SK-N-SH (cell line): Measurements from ENCODE around the gene CIITA. TPM values are rescaled to one million over a fixed set of nuclear protein-coding genes. Genes with fewer than 3 reads are reported as not detected.

Experiments
- CTCF ChIA-PET: fragments of 300-600, 350-600 bp; formaldehyde crosslinking; extraction: SDS; loops from one replicate; lab custom pipeline; 2021; lab: Yijun Ruan, JAX
- POLR2A ChIA-PET: fragments of 350-600 bp; sonication (Branson Sonifier 250); formaldehyde crosslinking; extraction: SDS; loops from one replicate; lab custom pipeline; 2020; ENCODE audit warnings: antibody characterized with exemption, inconsistent platforms; lab: Yijun Ruan, JAX
- DNase-seq: peaks from one replicate; pipeline ENCODE4 v3.0.0; 2012
- H2AFZ ChIP-seq: fragments of 200-600 bp; sonication (generic); 2 replicates; pipeline ENCODE4 v1.8.1; 2016; ENCODE audit warnings: antibody characterized with exemption, mild to moderate bottlenecking, low read depth
- H3F3A ChIP-seq: fragments of 200-600 bp; sonication (generic); replicated peaks from 2 replicates; pipeline ENCODE3; 2016; ENCODE audit warnings: antibody characterized with exemption, mild to moderate bottlenecking; ENCODE audit not compliant: insufficient read depth
- H3K27ac ChIP-seq, 2 experiments: fragments of 200-500 bp in 1 of 2; fragments of 200-600 bp in 1 of 2; sonication (Bioruptor generic) in 1 of 2; sonication (generic), shearing (Covaris generic) in 1 of 2; 2 replicates each; pipeline versions ENCODE4 v1.5.1 to v1.6.1; 2014 to 2016; ENCODE audit warnings: low read depth in 2 of 2, inconsistent platforms in 1 of 2, low read length in 1 of 2, mild to moderate bottlenecking in 1 of 2, mixed read lengths in 1 of 2
- H3K27me3 ChIP-seq: fragments of 200-600 bp; sonication (generic), shearing (Covaris generic); 2 replicates; pipeline ENCODE4 v1.6.1; 2016; ENCODE audit warnings: mixed run types; ENCODE audit not compliant: insufficient read depth
- H3K36me3 ChIP-seq, 2 experiments: fragments of 200-500 bp in 1 of 2; fragments of 200-600 bp in 1 of 2; sonication (Bioruptor generic) in 1 of 2; sonication (generic) in 1 of 2; replicated peaks in 1 of 2; 2 replicates each; pipeline versions ENCODE3 to v1.5.1; 2014 to 2016; ENCODE audit warnings: low read length in 1 of 2, mild to moderate bottlenecking in 1 of 2; ENCODE audit not compliant: insufficient read depth in 2 of 2, control insufficient read depth in 1 of 2
- H3K4me1 ChIP-seq, 2 experiments: fragments of 200-500 bp in 1 of 2; fragments of 200-600 bp in 1 of 2; sonication (Bioruptor generic) in 1 of 2; sonication (generic), shearing (Covaris generic) in 1 of 2; 2 replicates each; pipeline versions ENCODE4 v1.5.1 to v1.6.1; 2014 to 2016; ENCODE audit warnings: low read depth in 1 of 2, low read length in 1 of 2, mixed run types in 1 of 2; ENCODE audit not compliant: insufficient read depth in 2 of 2, control insufficient read depth in 1 of 2
- H3K4me2 ChIP-seq: fragments of 200-600 bp; sonication (generic), shearing (Covaris generic); 2 replicates; pipeline ENCODE4 v1.6.1; 2017; ENCODE audit warnings: mixed run types
- H3K4me3 ChIP-seq, 2 experiments: fragments of 200-500 bp in 1 of 2; fragments of 200-600 bp in 1 of 2; sonication (Bioruptor generic) in 1 of 2; sonication (generic), shearing (Covaris generic) in 1 of 2; 2 replicates each; pipeline versions ENCODE4 v1.5.1 to v1.8.1; 2014 to 2016; ENCODE audit warnings: low read depth in 2 of 2, inconsistent platforms in 1 of 2, low read length in 1 of 2, mild to moderate bottlenecking in 1 of 2, mixed read lengths in 1 of 2, moderate library complexity in 1 of 2
- H3K79me2 ChIP-seq: fragments of 200-600 bp; sonication (generic); 2 replicates; pipeline ENCODE4 v1.8.1; 2017; ENCODE audit warnings: mild to moderate bottlenecking; ENCODE audit not compliant: insufficient read depth
- H3K9ac ChIP-seq: fragments of 200-600 bp; sonication (generic); 2 replicates; pipeline ENCODE4 v1.6.1; 2017; ENCODE audit warnings: mixed run types
- H3K9me2 ChIP-seq: fragments of 200-600 bp; sonication (generic); 2 replicates; pipeline ENCODE4 v1.6.1; 2017; ENCODE audit warnings: mixed run types
- H3K9me3 ChIP-seq: fragments of 200-600 bp; sonication (generic); 2 replicates; pipeline ENCODE4 v1.6.1; 2017; ENCODE audit warnings: mixed run types, mild to moderate bottlenecking, moderate library complexity
- H4K20me1 ChIP-seq: fragments of 200-600 bp; sonication (generic); 2 replicates; pipeline ENCODE4 v1.6.1; 2017; ENCODE audit warnings: mild to moderate bottlenecking, mixed run types; ENCODE audit not compliant: insufficient read depth
- CHD2 ChIP-seq: fragments of 150-350 bp; IDR thresholded peaks from 2 replicates; pipeline ENCODE4 v1.6.1; 2018; ENCODE audit warnings: low read length; ENCODE audit not compliant: partially characterized antibody
- EZH2phosphoT487 ChIP-seq: fragments of 200-600 bp; sonication (generic); IDR thresholded peaks from 2 replicates; pipeline ENCODE4 v1.6.1; 2017; ENCODE audit warnings: low read depth, mixed run types, mild to moderate bottlenecking, antibody characterized with exemption, moderate library complexity, borderline replicate concordance
- FOXM1 ChIP-seq: IDR thresholded peaks from 2 replicates; pipeline ENCODE4 v1.4.0; 2012; ENCODE audit warnings: low read depth, mild to moderate bottlenecking
- GABPA ChIP-seq: IDR thresholded peaks from 2 replicates; pipeline ENCODE4 v1.4.0; 2012; ENCODE audit warnings: low read depth, mild to moderate bottlenecking
- MEF2A ChIP-seq: IDR thresholded peaks from 2 replicates; pipeline ENCODE4 v1.4.0; 2012; ENCODE audit warnings: low read depth, borderline replicate concordance
- NRF1 ChIP-seq: IDR thresholded peaks from 2 replicates; pipeline ENCODE4 v1.6.1; 2012; ENCODE audit warnings: low read depth, mild to moderate bottlenecking, low read length
- POLR2AphosphoS5 ChIP-seq: IDR thresholded peaks from 2 replicates; pipeline ENCODE4 v1.6.1; 2012; ENCODE audit warnings: low read depth, low read length
- RCOR1 ChIP-seq: fragments of 150-350 bp; IDR thresholded peaks from 2 replicates; pipeline ENCODE4 v1.6.1; 2017; ENCODE audit warnings: antibody characterized with exemption, low read length
- TAF1 ChIP-seq: IDR thresholded peaks from 2 replicates; pipeline ENCODE4 v1.6.1; 2012; ENCODE audit warnings: low read depth, mild to moderate bottlenecking, low read length, moderate library complexity, borderline replicate concordance
- WGBS: methylation state at CpG from one replicate; pipeline ENCODE4 v1.1.6; 2017; ENCODE audit warnings: low lambda C conversion rate; 5-methylcytosine and 5-hydroxymethylcytosine counted together
- polyA plus RNA-seq, 3 experiments: library from polyadenylated mRNA; depleted of rRNA; stranded (reverse); fragments of >200 nt; gene quantifications; 2 replicates each; pipeline ENCODE4 v1.2.3, GENCODE V29; 2012
- TF ChIP-seq, protein P1 (sequence below): fragments of 200-600 bp; sonication (generic); IDR thresholded peaks from 2 replicates; pipeline ENCODE4 v1.6.1; 2017; ENCODE audit warnings: antibody characterized with exemption, mild to moderate bottlenecking, moderate library complexity
- TF ChIP-seq, protein P2 (sequence below): IDR thresholded peaks from 2 replicates; pipeline ENCODE4 v1.4.0; 2012; ENCODE audit warnings: low read depth, borderline replicate concordance

The CIITA gene
- polyA plus RNA-seq, 1 of the 3 experiments (the other 2 are of a cell fraction): 0.23 TPM

DNA sequence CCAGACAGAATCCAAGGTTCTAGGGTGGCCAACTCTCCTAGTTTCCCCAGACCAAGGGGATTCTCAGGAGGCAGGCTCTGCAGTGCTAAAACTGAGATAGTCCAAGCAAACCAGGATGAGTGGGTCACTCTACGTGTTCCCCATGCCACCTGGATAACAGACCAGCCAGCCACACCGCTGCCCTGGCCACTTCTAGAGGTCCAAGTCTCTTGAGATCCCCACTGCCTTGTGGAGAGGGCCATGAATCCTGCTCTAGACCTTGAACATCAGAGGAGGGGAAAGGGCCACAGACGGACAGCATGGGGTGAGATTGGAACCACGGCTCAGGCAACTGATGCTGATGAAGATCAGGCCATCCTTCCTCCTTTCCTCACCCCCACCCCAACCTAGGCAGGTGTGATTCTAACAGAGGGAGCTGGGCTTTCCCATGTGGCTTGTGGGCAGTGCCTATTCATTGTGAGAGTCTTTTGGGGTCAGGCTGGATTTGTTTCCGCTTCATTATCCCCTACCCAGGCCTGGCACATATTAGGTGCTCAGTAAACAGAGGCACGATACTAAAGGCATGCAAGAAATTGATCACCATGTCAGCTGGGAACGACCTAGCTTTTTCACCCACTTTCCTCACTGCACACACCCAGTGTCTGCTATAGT is 41.6 kb upstream of the CIITA start:
- ChIA-PET CTCF (interaction anchor here (1.4 kb wide), 1 partner anchor 83 kb away, joined by 3 read pairs; no protein-coding TSS in a partner anchor), POLR2A (no interaction called here)
- Histone ChIP-seq H2AFZ (no peak overlapping the region), H3K9me3 (no peaks in the 10 kb centered on the region), H3K9me2 (no peaks in the 10 kb centered on the region), H3F3A (no peaks in the 10 kb centered on the region), H3K27ac (no peak overlapping the region), H3K4me1 (no peaks in the 10 kb centered on the region), H3K4me2 (no peak overlapping the region), H4K20me1 (no peaks in the 10 kb centered on the region), H3K9ac (no peak overlapping the region), H3K27me3 (no peaks in the 10 kb centered on the region; the same call in 1 of the 2 replicates), H3K4me3 (no peak overlapping the region), H3K79me2 (no peaks in the 10 kb centered on the region), H3K36me3 (no peaks in the 10 kb centered on the region)
- 49% methylated on average over 7 of the region's 7 CpGs for WGBS
- TF ChIP-seq EZH2phosphoT487: no peak
- TF ChIP-seq POLR2AphosphoS5: no peak
- TF ChIP-seq RCOR1: no peak
- TF ChIP-seq NRF1: no peak
- TF ChIP-seq, protein P1, sequence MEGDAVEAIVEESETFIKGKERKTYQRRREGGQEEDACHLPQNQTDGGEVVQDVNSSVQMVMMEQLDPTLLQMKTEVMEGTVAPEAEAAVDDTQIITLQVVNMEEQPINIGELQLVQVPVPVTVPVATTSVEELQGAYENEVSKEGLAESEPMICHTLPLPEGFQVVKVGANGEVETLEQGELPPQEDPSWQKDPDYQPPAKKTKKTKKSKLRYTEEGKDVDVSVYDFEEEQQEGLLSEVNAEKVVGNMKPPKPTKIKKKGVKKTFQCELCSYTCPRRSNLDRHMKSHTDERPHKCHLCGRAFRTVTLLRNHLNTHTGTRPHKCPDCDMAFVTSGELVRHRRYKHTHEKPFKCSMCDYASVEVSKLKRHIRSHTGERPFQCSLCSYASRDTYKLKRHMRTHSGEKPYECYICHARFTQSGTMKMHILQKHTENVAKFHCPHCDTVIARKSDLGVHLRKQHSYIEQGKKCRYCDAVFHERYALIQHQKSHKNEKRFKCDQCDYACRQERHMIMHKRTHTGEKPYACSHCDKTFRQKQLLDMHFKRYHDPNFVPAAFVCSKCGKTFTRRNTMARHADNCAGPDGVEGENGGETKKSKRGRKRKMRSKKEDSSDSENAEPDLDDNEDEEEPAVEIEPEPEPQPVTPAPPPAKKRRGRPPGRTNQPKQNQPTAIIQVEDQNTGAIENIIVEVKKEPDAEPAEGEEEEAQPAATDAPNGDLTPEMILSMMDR: no peak
- TF ChIP-seq GABPA: no peak
- TF ChIP-seq TAF1: no peak
- TF ChIP-seq FOXM1: no peak
- DNase-seq: no peak

GRCh38 chr16:10836174-10836853 is 40.7 kb upstream of the CIITA start:
- H3K9me2 ChIP-seq: no peaks in the 10 kb centered on the region
- H2AFZ ChIP-seq: no peak overlapping the region
- TF ChIP-seq RCOR1 (no peak), EZH2phosphoT487 (no peak), MEF2A (no peak), CHD2 (no peak)
- TF ChIP-seq, protein P2, sequence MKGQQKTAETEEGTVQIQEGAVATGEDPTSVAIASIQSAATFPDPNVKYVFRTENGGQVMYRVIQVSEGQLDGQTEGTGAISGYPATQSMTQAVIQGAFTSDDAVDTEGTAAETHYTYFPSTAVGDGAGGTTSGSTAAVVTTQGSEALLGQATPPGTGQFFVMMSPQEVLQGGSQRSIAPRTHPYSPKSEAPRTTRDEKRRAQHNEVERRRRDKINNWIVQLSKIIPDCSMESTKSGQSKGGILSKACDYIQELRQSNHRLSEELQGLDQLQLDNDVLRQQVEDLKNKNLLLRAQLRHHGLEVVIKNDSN: no peak
- H3K9ac ChIP-seq: no peak overlapping the region
- WGBS: 5% methylated on average over 1 of the region's 1 CpG
- H3K4me2 ChIP-seq: no peak overlapping the region
- no peaks in the 10 kb centered on the region for H3K4me1 ChIP-seq
- H3K4me3 ChIP-seq: no peak overlapping the region
- H3K27me3 ChIP-seq: no peaks in the 10 kb centered on the region; the same call in 1 of the 2 replicates
- H3K27ac ChIP-seq: no peak overlapping the region
- no peak for DNase-seq
- ChIA-PET POLR2A (no interaction called here), CTCF (interaction anchor here (1.4 kb wide), 1 partner anchor 82 kb away, joined by 3 read pairs; no protein-coding TSS in a partner anchor)
- no peaks in the 10 kb centered on the region for H4K20me1 ChIP-seq
- H3F3A ChIP-seq: no peaks in the 10 kb centered on the region
- H3K9me3 ChIP-seq: no peaks in the 10 kb centered on the region
- H3K79me2 ChIP-seq: no peaks in the 10 kb centered on the region
- H3K36me3 ChIP-seq: no peaks in the 10 kb centered on the region
